SK-MEL-5 (cell line): ENCODE measurements around the gene MAMDC4. TPM values are rescaled to one million over a fixed set of nuclear protein-coding genes. Genes with fewer than 3 reads are reported as not detected.
"Not testable (repeated sequence)": the region's sequence is repeated elsewhere in the genome, so short reads cannot be mapped to it uniquely, and the experiment has no call there.

ENCODE experiments used
- DNase-seq: peaks from one replicate; pipeline ENCODE4 v3.0.0-alpha.2; 2016; ENCODE audit warnings: low read depth, low spot score
- in situ Hi-C: cut with HindIII; loops from 2 replicates; pipeline ENCODE4 v1.10.0; 2016; ENCODE audit warnings: low sequenced_read_pairs, high pct_unique_total_duplicates, low pct_unique_long_range_greater_than_20kb
- polyA plus RNA-seq, 2 experiments: library from polyadenylated mRNA; depleted of rRNA; stranded (reverse); fragments of >200 nt; gene quantifications; 2 replicates each; pipeline ENCODE4 v1.2.3, GENCODE V29; 2015
- total RNA-seq: library from RNA; depleted of rRNA; stranded (reverse); fragments of >200 nt; shearing (Covaris generic); gene quantifications from 2 replicates; pipeline ENCODE4 v1.2.3, GENCODE V29; 2014; rRNA removed

The MAMDC4 gene
- 0.80 and 1.3 TPM in 2 replicates for total RNA-seq
- 1.3 and 1.8 TPM in 2 replicates for polyA plus RNA-seq (2015; cell fraction: cytosol; rRNA removed)
- 49.3 and 54.7 TPM in 2 replicates for polyA plus RNA-seq (2015; cell fraction: nucleus; rRNA removed)

DNA sequence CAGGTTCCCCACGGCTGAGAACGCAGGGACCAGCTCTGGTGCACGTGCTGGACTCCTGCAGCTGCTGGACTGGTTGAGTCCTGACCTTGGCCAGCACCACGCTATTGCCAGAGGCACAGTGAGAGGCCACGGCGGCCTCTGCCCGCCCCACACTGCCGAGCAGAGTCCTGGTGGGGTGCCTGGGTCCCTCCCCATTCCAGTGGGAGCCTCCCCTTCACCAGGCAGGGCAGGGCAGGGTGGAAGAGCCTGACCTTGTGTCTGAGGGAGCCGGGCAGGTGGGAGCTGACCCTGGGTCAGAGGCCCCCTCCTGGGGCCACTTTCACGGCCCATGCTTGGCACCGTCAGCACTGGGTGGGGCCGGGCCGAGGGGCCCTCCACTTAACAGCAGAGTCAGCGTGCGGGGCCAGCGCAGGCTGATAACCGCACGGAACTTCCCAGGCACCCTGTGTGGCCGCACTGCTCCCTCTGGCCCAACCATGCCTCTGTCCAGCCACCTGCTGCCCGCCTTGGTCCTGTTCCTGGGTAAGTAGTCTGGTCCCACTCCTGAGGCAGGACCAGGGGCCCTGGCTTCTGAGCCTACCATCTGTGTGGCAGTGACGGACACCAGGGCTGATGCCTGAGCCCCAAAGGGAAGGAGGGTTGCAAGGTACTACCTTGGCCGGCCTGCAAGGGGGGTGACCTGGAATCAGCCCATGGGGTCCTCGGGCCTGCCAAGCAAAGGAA, at the start of gene MAMDC4:
Gene MAMDC4 (plus strand): TSS at position 406 of the 723 bp plus-strand sequence. CDS start 71 bp downstream, at position 477.
- DNase-seq = no peak
- in situ Hi-C loops = no loop called here

- in situ Hi-C loops = loop anchor here (25.0 kb wide), 1 partner anchor 134 kb away; the partner anchor contains the start of genes C8G and FBXW5
- not testable (repeated sequence) for DNase-seq
These were observed 49.1 kb upstream of the MAMDC4 start for GRCh38 chr9:136803009-136803550.

DNA sequence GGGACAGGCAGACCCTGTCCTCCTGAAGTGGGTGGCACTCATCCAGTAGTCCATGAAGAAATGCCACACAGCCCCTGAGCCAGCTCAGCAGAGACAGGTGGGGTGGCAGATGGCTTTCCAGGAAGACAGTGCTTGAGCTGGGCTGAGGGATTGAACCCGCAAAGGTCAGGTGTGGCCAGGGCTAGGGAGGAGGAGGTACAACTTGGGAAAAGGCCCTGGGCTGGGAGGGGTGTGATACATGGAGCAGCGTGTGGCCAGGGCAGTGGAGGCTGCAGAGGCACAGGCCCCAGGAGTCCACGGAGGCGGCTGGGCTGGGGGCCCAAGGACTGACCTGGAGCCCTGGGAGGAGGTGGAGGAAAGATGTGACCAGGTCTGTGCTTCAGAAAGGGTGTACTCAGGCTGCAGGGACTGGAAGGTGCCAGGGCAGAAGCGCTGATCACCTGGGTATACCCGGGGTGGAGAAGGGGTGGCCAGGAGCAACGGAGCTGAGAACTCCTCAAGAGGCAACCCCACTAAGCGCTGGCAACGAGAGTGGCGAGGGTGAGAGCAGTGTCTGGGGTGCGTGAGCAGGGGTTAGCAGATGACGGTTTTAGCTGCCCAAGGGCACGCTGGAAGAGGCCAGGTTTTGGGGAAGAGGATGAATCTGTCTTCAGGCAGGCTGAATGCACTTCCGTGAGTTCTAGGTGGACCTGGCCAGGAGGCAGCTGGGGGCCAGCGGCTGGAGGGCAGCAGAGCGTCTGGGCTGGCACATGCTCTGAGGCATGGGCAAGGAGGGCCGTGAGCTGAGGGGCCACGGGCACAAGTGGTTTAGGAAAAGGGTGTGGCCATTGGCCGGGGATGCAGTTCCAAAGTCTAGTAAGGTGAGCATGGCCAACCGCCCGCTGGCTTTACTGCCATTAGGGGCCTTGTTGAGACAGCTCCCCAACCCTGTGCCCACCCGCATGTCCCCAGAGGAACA, 48.3 kb upstream of the MAMDC4 start:
- no peak for DNase-seq
- in situ Hi-C loops = loop anchor here (25.0 kb wide), 1 partner anchor 133 kb away; the partner anchor contains the start of genes C8G and FBXW5

DNA sequence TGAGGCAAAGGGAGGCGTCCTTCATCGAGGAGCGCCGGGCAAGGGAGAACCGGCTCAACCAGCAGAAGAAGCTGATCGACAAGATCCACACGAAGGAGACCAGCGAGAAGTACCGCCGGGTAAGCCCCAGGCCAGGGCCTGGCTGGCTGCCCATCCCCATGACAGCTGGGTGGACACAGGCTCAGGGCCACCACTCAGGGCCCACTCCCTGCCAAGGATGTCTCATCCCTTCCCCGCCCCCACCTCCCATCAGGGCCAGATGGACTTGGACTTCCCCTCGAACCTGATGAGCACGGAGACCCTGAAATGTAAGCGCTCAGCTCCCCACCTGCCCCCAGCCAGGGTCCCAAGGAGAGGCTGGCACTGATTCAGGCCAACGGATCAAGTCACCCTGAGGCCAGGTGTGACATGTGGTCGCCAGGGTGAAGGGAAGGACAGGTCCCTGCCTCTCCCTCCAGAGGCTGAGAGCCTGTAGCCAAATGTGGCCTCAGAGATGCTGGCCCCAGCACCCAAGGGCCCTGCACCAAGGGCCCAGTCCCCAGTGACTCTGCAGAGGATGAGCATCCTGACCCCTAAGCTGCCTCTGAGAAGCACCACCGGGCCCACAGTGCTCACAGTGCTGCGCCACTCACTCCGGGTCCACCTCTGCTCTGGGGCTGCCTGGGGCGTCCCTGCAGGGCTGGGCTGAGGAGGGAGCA, 47.5 kb upstream of the MAMDC4 start:
- DNase-seq = no peak
- in situ Hi-C loops = loop anchor here (25.0 kb wide), 1 partner anchor 133 kb away; the partner anchor contains the start of genes C8G and FBXW5

DNA sequence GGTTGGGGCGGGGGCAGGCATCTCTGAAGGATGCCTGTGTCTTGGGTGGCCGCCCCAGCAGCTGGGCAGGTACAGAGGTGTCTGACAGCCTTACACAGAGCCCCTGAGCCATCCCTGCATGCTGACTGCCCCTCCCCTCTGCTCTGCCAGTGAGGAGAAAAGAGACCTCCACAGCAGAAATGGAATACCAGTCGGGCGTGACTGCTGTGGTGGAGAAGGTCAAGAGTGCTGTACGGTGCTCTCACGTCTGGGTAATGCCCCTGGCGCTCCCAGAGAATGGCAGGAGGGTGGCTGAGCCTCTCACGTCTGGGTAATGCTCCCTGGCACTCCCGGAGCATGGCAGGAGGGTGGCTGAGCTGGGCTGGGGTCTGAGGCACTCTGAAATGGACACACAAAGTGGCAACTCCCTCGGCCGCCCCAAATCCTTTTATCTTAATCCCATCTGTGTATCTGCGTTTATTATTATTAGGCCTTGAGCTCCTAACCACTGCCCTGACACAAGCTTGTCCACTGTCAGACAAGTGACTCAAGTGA, 46.9 kb upstream of the MAMDC4 start:
- in situ Hi-C loops = loop anchor here (25.0 kb wide), 1 partner anchor 132 kb away; the partner anchor contains the start of genes C8G and FBXW5
- no peak for DNase-seq

- DNase-seq = no peak
- in situ Hi-C loops = loop anchor here (25.0 kb wide), 1 partner anchor 131 kb away; the partner anchor contains the start of genes C8G and FBXW5
These were observed 46.1 kb upstream of the MAMDC4 start for GRCh38 chr9:136806067-136806466.

- no peak for DNase-seq
- in situ Hi-C loops = loop anchor here (25.0 kb wide), 1 partner anchor 131 kb away; the partner anchor contains the start of genes C8G and FBXW5
These were observed 45.4 kb upstream of the MAMDC4 start for GRCh38 chr9:136806631-136807201.

- DNase-seq = peak; percentile 64
- in situ Hi-C loops = loop anchor here (25.0 kb wide), 1 partner anchor 130 kb away; the partner anchor contains the start of genes C8G and FBXW5
These were observed 44.7 kb upstream of the MAMDC4 start, which contains the start of gene RABL6 for GRCh38 chr9:136807281-136808074. TSS of gene RABL6 (plus strand) at chr9:136807948. CDS start at chr9:136808197, 249 bp downstream.

GRCh38 chr9:136808075-136808805, 43.9 kb upstream of the MAMDC4 start:
- in situ Hi-C loops = loop anchor here (25.0 kb wide), 1 partner anchor 129 kb away; the partner anchor contains the start of genes C8G and FBXW5

DNA sequence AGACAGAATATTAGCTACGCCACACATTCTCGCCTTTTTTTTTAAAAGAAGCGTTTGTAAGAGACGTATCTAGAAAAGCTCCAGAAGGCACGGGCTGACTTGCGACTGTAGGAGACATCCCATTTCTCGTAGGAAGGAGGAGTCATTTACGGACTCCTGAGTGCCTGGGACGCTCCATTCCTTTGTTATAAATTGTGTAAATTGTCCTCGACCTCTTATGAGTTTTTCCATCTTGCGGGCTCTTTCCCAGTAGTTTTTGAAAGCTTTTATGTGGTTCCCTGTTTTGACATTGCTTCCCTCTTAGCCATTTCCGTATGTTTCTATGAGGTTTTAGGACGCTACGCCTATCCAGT, 43.4 kb upstream of the MAMDC4 start:
- DNase-seq = no peak
- in situ Hi-C loops = loop anchor here (25.0 kb wide), 1 partner anchor 129 kb away; the partner anchor contains the start of genes C8G and FBXW5

More at GRCh38 chr9:136808075-136808805, 43.9 kb upstream of the MAMDC4 start:
- no peak for DNase-seq

DNA sequence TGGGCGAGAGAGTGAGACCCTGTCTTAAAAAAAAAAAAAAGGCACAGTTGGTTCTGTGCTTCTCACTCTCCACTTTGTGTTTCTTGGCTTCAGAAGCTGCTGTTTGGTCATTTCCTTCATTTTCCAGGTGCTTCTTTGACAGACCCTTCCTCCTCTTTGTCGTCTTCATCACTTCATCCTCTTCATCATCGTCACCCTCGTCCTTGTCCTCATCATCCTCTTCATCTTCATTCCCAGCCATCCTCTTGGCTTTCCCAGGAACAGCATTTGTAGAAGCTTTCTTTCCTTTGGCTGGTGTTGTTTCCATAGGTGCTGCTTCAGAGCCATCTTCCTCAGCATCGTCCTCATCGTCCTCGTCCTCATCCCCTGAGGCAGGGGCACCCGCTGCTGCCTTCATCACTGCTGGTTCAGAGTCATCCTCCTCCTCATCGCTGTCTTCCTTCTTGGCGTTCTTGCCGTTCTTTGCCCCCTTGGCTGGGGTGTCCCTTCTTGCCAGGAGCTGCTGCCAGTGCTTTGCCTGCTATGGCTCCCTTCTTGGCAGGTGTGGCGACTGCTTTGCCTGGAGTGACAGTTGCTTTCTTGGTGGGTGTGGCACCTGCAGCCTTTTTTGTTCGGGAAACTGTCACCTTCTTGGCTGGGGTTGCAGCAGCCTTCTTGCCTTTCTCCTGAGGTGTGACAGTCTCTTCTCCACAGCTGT, 37.3 kb upstream of the MAMDC4 start:
- DNase-seq = no peak
- in situ Hi-C loops = loop anchor here (25.0 kb wide), 1 partner anchor 122 kb away; the partner anchor contains the start of genes C8G and FBXW5

- DNase-seq = no peak
- in situ Hi-C loops = loop anchor here (25.0 kb wide), 1 partner anchor 122 kb away; the partner anchor contains the start of genes C8G and FBXW5
These were observed 36.7 kb upstream of the MAMDC4 start for GRCh38 chr9:136815422-136815782.

DNA sequence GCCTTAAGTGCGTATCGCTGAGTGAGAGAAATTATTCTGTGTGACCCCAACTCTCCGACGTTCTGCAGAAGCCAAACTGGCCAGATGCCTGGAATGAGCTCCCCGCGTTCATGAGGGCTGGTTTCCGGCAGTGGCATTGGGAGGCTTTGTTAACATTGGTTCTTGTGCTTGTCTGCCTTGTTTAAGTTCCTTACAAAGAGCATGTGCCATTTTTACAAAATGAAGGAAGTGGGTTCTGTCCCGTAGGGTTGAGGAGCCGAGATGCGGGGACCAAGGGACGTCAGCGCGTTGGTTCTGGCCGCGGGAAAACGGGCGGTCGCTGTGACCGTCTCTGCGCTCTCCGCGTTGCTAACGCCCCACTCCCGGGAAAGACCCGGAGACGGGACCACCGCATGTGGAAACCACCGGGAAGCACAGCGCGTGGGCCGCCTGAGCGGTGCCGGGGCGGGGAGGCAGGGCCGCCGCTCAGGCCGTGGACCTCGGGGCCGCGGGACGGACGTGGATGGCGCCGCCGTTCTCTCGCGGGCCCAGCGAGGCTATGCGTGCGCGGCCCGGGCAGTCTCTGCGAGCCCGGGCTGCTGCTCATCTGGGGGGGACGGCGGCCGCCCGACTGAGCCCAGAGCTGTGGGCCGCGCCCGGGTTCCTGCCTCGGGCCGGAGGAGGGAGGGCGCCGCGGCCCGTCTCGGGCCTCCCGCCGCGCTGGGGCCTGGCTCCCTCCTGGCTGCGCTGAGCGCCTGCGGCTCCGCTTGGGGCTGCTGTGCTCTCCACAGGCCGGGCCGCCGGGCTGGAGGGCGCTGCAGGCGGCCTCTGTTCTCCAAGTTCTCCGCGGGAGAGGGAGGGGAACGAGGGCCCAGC, 30.9 kb upstream of the MAMDC4 start:
- in situ Hi-C loops = loop anchor here (25.0 kb wide), 1 partner anchor 116 kb away; the partner anchor contains the start of genes C8G and FBXW5
- no peak for DNase-seq
